ENCODE measurements around the gene ZNF292. TPM values are rescaled to one million over a fixed set of nuclear protein-coding genes. Genes with fewer than 3 reads are reported as not detected.
A peak's percentile ranks its signal among the peaks of the same experiment; 100 is the strongest.
"Not testable (repeated sequence)": the region's sequence is repeated elsewhere in the genome, so short reads cannot be mapped to it uniquely, and the experiment has no call there.

The ZNF292 gene
- total RNA-seq, result 37.7 TPM
- long read RNA-seq, full-length matches to known transcripts, result 6 of 9 reads
- long read RNA-seq, partial matches to known transcripts, result 0 of 9 reads
- long read RNA-seq, other reads (novel, unspliced or antisense), result 3 of 9 reads

DNA sequence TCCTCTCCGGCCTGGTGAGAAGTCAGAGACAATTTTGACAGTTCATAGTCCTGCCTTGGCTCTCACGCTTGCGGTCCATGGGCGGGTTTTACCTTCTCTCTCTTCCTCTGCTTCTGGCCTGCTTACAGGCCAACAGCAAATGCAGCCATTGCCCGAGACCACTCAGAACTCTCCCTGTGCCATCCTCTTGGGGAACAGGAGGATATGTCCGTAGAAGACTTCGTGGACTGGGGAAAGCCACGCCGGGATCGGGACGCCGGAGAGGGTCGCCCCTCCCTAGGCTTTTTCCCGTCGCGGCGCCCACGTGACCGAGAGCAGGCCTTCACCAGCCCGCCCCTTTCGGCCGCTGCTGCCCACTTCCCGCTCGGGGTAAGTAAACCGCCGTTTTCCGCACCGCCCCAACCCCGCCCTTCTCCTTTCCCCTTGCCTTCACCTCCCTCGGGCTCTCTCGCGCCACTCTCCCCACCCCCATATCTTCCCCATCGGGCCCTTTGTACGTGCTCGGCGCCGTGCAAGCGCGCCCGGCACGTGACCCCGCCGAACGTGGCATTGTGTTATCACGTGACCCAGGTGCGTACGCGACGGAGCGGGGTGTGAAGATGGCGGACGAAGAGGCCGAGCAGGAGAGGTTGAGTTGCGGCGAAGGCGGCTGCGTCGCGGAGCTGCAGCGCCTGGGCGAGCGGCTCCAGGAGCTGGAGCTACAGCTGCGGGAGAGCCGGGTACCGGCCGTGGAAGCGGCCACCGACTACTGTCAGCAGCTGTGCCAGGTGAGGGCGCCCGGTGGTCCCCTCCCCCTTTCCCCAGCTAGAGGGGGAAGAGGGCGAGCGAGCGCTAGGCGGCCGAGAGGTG, at the start of gene ZNF292:
Gene ZNF292, plus strand, starts transcription at position 573 of the 849 bp plus-strand sequence. Its CDS starts 27 bp downstream, at position 600.
- intact Hi-C loops (cut with micrococcal nuclease), result no loop called here
- ATAC-seq, result peak; percentile 88
- peak; percentile 97 for DNase-seq

DNA sequence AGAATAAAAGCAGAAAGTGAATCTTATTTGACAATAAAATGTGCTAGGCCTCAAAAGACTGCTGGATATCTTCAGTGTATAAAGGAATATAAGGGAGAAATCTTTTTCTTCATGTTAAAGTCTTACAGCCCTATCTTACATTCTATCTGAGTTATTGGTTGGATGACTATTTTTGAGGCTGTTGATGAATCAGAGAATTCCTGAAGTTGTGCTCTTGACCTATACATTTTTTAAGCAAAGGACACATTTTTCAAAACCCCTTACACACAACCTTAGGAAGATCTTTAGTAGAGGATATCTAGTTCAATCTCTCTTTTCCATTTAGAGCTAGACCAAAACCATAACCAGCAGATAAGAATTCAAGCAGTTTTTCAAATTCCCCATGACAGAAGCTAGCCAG, 49.5 kb upstream of the ZNF292 start:
- intact Hi-C loops (cut with micrococcal nuclease), result no loop called here
- DNase-seq (no peak), ATAC-seq (no peak)

DNA sequence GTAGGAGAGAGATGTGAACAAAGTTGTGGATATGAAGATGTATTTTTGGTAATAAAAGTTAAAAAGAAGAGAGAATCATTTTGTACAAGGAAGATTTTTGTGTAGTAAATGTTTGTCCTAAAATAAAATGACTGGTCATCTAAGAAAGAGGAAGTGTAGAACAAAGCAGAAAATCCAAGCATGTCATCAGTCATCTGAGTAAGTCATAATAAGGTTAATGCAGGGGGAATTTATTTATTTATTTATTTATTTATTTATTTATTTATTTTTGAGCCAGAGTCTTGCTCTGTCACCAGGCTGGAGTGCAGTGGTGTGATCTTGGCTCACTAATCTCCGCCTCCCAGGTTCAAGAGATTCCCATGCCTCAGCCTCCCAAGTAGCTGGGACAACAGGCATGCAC, 44.7 kb upstream of the ZNF292 start:
- no peak for ATAC-seq
- intact Hi-C loops (cut with micrococcal nuclease), result no loop called here

DNA sequence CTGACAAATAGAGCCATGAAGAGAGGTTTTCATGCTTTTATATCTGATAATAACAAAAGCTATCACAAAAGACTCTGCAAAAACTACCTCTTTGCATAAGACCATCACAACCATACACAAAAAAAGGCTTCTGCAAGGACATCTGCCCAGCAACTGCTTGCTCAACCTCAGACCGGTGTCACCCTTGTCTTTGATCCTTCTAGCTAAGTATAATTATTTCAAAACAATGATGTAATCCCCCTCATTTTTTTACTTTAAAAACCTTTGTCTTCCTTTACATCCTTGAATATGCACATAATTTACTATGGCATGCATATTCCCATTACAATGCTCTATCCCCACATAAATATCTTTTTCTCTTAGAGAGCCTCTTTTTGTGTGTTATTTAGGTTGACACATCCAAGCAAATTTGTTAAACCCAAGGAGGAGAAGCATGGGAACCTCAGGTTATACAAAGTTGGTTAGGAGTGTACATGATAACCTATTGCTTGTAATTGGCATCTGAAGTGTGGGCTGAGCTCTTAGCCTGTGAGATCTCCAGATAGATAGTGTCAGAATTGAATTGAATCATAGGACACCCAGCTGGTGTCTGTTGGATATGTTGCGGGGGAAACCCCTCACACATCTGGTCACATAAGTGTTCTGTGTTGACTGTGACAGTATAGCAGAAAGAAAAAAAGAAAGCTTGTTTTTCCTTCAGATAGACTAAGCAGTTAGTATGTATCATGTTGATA, 39.8 kb upstream of the ZNF292 start:
- no peak for DNase-seq
- intact Hi-C loops (cut with micrococcal nuclease), result no loop called here
- ATAC-seq, result no peak

More for the DNA sequence above, 44.7 kb upstream of the ZNF292 start:
- no peak for DNase-seq

DNA sequence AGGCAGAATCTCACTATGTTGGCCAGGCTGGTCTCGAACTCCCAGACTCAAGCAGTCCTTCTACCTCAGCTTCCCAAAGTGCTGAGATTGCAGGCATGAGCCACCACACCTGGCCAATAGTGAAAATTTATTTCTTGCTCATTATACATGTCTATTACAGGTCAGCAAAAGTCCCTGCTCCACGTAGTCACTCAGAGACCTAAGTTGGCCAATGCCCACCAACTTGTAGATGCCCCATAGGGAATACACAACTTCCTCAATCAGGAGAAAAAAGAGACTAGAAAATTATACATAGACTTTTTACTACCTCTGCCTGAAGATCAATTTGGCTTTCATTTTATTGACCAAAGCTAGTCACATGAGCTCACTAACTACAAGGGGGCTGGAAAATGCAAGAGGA, 38.4 kb upstream of the ZNF292 start:
- intact Hi-C loops (cut with micrococcal nuclease), result no loop called here
- ATAC-seq, result no peak
- no peak for DNase-seq

DNA sequence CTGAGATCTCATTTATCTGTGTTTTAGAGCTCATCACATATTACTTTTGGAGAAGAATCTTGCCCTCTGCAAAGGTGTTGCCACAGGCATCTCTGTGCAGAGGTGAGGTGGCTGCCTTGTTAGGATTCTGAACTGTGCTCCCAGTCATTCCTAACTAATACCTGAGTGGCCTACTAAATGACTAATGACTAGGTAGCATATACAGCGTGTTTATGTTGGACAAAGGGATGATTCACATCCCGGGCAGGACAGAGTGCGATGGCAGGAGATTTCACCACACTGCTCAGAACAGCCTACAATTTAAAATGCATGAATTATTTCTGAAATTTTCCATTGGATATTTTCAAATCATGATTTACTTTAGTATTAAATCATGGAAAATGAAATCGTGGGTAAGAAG, 37.3 kb upstream of the ZNF292 start:
- intact Hi-C loops (cut with micrococcal nuclease), result no loop called here
- ATAC-seq, result no peak
- no peak for DNase-seq

DNA sequence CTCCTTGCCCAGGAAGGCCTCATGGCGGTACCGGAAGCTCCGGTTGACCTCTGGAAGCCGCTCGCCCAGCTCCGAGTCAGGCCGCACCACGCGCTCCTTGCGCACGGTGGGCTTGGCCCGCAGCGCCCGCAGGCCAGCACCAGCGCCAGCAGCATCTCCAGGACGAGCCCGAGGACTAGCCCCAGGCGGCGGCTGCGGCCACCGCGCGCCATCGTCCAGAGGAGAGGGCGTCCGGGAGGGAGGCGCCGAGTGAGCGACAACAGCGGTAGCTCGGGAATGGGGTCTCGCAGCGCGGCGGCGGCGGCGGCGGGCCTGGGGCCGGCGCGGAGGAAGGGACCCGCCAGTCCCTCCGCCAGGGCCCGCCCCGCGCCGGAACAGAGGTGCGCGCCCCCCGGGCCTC, 32.9 kb upstream of the ZNF292 start:
- no peak for ATAC-seq
- no peak for DNase-seq
- intact Hi-C loops (cut with micrococcal nuclease), result no loop called here

DNA sequence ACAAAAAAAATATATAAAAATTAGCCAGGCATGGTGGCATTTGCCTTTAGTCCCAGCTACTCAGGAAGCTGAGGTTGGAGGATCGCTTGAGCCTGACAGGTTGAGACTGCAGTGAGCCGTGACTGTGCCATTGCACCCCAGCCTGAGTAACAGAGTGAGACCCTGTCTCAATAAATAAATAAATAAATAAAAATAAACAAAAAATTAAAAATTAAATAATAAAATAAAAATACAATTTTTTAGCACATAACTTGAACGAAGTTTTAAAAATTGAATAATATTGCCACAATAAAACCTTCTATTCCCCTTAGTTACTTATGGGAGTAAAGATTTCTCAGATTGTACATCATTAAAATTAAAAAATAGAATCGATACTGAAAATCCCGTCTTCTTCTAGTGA, 31.3 kb upstream of the ZNF292 start:
- ATAC-seq (no peak), DNase-seq (no peak)
- intact Hi-C loops (cut with micrococcal nuclease), result no loop called here

DNA sequence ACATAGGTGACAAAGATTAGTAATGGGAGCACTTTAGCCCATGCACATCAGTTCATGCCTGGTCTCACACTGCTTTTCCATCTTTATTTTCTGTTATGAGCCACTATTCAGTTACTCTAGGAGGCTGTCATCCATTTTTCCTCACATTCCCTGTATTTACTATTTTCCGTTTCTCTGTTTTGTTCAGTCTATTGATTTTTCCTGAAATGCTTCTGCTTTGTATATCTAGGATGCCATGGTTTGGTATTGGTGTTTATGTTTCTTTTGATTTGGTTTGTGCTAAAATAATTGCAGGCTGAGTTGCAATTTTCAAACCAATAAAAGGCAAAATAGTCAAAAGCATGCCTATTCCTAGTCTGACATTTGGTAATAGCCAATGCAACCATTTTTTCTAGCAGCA, 28.9 kb upstream of the ZNF292 start:
- ATAC-seq, result no peak
- DNase-seq, result no peak
- intact Hi-C loops (cut with micrococcal nuclease), result no loop called here

DNA sequence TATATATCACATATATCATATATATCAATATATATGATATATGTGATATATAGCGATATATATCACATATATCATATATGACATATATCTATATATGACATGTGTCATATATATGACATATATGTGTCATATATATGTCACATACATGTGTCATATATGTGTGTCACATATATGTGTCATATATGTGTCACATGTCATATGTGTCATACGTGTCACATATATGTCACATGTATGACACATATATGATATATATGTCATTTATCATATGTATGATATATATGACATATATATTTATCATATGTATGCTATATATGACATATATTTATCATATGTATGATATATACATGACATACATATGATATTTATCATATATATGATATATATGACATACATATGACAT, 27.6 kb upstream of the ZNF292 start:
- ATAC-seq, result no peak
- intact Hi-C loops (cut with micrococcal nuclease), result no loop called here

DNA sequence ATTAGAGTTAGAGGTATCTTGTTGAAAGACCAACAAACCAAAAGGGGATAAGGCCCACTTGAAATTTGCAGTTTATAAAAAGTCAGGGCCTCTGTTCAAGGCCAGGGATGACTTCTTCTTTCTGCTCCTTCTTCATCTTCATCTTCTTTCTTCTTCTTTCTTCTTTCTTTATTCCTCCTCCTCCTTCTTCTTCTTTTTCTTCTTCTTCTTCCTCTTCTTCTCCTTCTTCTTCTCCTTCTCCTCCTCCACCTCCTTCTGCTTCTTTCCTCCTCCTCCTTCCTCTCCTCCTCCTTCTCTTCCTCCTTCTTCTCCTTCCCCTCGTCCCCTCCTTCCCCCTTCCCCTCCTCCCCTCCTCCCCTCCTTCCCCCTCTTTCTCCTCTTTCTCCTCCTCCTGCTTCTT, 18.4 kb upstream of the ZNF292 start:
- DNase-seq (no peak), ATAC-seq (no peak)
- intact Hi-C loops (cut with micrococcal nuclease), result no loop called here

More for the DNA sequence above, 27.6 kb upstream of the ZNF292 start:
- DNase-seq, result no peak

DNA sequence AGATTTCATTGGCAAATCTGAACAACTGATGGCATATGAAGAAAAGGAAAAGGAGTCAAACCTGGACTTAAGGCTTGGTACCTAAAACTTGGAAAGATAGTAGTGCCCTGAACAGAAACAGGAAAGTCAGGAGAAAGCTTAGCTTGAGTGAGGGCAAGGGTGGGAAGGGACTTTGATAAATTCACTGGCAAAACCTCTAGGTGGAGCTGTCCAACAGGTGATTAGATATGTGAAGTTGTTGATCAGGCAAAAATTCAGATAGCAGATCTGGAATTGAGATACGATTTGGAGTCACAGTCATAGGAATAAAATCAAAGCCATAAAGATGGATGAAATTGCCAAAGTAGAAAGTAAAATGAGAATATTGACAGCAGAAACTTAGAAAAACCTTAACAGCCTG, 16.1 kb upstream of the ZNF292 start:
- peak; percentile 48 for ATAC-seq
- intact Hi-C loops (cut with micrococcal nuclease), result no loop called here
- no peak for DNase-seq

DNA sequence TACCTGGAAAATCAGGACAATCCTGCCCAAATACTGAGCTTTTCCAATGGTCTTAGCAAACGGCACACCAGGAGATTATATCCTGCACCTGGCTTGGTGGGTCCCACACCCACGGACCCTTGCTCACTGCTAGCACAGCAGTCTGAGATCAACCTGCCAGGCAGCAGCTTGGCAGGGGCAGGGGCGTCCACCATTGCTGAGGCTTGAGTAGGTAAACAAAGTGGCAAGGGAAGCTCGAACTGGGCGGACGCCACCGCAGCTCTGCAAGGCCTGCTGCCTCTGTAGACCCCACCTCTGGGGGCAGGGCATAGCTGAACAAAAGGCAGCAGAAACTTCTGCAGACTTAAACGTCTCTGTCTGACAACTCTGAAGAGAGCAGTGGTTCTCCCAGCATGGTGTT, 15.4 kb upstream of the ZNF292 start:
- intact Hi-C loops (cut with micrococcal nuclease); ATAC-seq: not testable (repeated sequence)

DNA sequence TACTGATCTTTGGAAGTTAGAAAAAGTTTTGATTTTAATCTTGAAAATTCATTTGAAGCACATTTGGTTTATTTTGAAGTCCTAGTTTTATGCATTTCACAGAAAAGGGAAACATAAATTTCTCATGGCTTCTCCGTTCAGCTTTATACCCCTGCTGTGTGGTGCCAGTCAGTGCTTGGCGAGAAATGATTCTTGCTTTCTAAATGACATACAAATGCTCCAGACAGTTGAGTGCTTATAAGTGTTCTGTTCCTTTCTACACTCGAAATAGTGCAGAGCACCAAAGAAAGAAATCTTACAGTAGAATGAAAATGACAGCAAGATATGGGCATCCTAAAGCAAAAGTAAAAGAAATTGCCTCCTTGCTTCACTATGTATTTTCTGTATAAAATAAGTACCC, 9.0 kb upstream of the ZNF292 start:
- intact Hi-C loops (cut with micrococcal nuclease), result no loop called here
- no peak for DNase-seq
- no peak for ATAC-seq

More for the DNA sequence above, 15.4 kb upstream of the ZNF292 start:
- not testable (repeated sequence) for DNase-seq

DNA sequence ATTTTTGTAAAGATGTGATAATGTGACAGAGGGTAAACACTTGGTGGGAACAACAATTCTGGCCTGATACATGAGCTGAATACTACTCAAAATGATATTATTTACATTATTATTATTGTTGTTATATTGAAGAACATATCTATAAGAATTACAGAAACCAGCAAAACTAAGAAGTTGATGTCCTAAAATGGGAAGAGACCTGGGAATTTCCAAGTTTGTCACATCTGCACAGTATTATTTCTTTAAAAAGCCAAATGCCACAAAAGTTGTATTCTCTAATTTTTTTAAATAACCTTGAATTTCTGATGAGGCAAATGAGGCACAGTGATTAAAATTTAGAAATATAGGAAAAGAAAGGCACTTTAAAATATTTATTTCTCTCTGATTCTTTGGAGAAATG, 5.0 kb upstream of the ZNF292 start:
- no peak for ATAC-seq
- intact Hi-C loops (cut with micrococcal nuclease), result no loop called here
- no peak for DNase-seq

DNA sequence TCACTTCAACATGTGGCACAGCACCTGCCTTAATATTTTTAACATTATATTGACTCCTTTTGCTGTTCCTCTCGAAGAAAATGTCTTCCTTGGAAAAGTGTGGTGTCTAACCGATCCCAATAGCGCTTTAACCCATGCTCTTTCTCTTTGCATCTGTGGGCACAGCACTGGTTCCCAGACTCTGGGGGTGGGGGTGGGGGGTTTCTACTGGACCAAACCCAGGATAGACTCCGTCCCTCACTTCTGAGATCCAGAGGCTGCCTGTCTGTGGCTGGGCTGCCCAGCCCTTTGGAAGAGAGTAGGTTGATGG, 3.9 kb upstream of the ZNF292 start:
- DNase-seq (no peak), ATAC-seq (no peak)
- intact Hi-C loops (cut with micrococcal nuclease), result no loop called here

DNA sequence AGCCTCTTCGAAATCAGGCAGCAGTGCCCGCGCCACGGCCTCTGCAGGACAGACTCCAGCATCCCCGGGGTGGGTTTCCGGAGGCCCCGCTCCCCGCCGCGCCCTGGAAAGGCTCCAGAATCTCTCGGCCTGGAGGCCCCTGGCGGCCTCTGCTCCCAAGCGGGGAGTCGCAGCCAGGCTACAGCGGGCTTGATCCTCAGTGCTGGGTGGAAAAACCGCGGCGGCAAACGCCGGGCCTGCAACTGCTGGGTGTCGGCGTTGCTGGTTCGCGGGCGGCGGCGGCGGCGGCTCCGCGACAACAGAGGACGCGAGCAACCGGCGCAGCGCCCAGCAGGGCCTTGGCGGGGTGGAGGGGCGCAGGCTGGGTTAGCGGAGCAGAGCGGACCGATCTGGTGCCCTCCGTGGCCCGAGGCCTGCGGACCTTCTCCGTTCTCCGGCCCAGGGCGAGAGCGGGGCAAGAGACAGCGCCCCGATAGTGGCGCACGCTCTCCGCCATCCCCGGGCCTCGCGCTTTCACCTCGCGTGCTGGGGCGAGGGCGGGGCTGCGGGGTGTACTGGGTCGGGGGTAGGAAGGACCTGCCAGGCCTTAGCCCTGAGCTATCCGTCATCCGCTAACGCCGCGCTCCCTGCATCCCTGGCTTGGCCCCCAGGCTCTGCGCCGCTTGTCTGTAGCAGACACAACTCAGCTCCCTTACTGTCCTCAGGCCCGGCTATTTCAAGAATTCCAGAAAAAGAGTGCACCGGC, 3.4 kb upstream of the ZNF292 start:
- ATAC-seq (peak; percentile 55), DNase-seq (peak; percentile 81)
- intact Hi-C loops (cut with micrococcal nuclease), result no loop called here

DNA sequence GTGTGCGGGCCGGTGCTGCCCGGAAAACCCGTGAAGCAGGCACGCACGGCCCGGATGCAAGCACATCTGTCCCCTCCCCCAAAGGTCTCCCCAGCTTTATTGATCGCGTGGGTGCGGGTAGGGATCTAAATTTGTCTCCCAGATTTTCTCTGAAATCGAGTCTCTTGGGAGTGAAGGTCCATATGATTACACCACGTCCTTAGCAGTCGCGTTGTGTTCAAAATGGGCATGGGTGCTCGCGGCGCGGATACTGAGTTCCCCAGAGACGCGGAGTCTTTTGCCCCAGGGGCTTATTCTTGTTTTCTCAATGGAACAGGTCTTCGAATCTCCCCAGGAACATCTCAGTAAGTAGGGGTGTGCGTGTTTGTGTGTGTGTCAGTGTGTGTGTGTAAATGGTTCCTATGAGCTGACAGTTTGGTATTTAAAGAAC, 2.8 kb upstream of the ZNF292 start:
- no peak for DNase-seq
- intact Hi-C loops (cut with micrococcal nuclease), result no loop called here
- ATAC-seq, result no peak

DNA sequence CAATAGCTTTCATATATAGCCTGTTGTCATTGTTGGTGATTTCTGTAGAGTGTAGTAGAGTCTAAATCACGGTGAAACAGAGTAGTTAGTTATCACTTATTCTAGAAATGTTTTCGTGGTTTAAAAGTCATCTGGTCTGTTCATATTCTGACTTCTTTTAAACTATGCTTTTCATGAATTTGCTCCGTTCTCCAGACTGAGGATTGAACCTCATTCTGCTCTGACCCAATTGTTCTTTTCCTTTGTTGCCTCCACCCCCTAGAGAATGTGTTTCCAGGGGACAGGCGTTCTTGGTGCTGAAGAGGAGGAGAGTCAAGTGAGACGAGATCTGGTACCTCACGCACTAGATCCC, 748 bp upstream of the ZNF292 start:
- intact Hi-C loops (cut with micrococcal nuclease), result no loop called here
- ATAC-seq (no peak), DNase-seq (no peak)
